RWPE1 (cell line): ENCODE measurements around the gene TBC1D22A.

ENCODE experiments used
- CTCF ChIA-PET: fragments of 350-600 bp; sonication (Branson Sonifier 250); formaldehyde crosslinking; extraction: SDS; loops from one replicate; lab custom pipeline; 2021; lab: Yijun Ruan, JAX
- POLR2A ChIA-PET: fragments of 400-600 bp; formaldehyde crosslinking; extraction: SDS; loops from one replicate; lab custom pipeline; 2020; ENCODE audit warnings: antibody characterized with exemption; ENCODE audit not compliant: low non-redundant PET; lab: Yijun Ruan, JAX
- DNase-seq: peaks from one replicate; pipeline ENCODE4 v3.0.0; 2012; ENCODE audit warnings: low spot score
- H3K27ac ChIP-seq: fragments of 450-650 bp; 2 replicates; pipeline ENCODE4 v1.5.1; 2017
- CTCF ChIP-seq: fragments of 450-650 bp; conservative IDR thresholded peaks from 2 replicates; pipeline ENCODE4 v1.5.1; 2017; ENCODE audit warnings: low read depth, mild to moderate bottlenecking

The TBC1D22A gene

GRCh38 chr22:46991666-46992065, 229.2 kb downstream of the TBC1D22A start:
- ChIA-PET CTCF (no interaction called here), POLR2A (no interaction called here)
- DNase-seq = no peak
- H3K27ac ChIP-seq = no peak overlapping the region
- TF ChIP-seq CTCF = no peak

GRCh38 chr22:46992121-46992731, 229.8 kb downstream of the TBC1D22A start:
- ChIA-PET CTCF (no interaction called here), POLR2A (no interaction called here)
- DNase-seq = no peak
- TF ChIP-seq CTCF = no peak
- no peak overlapping the region for H3K27ac ChIP-seq

GRCh38 chr22:46993633-46994032, 231.2 kb downstream of the TBC1D22A start:
- no peak for DNase-seq
- H3K27ac ChIP-seq = peak overlapping the region; percentile 21; the same call in 1 of the 2 replicates
- CTCF ChIA-PET = interaction anchor here (0.6 kb wide), 1 partner anchor 41 kb away, joined by 3 read pairs; no protein-coding TSS in a partner anchor
- POLR2A ChIA-PET = no interaction called here
- TF ChIP-seq CTCF = no peak

- ChIA-PET POLR2A (no interaction called here), CTCF (interaction anchor here (0.6 kb wide), 2 partner anchors 30 to 41 kb away, joined by 3 read pairs; no protein-coding TSS in a partner anchor)
- H3K27ac ChIP-seq = no peak overlapping the region
- no peak for TF ChIP-seq CTCF
- no peak for DNase-seq
Measured at GRCh38 chr22:46994265-46994664, 231.8 kb downstream of the TBC1D22A start.

- TF ChIP-seq CTCF = no peak
- no peak for DNase-seq
- ChIA-PET POLR2A (no interaction called here), CTCF (no interaction called here)
- no peak overlapping the region for H3K27ac ChIP-seq
Measured at GRCh38 chr22:46994983-46995382, 232.5 kb downstream of the TBC1D22A start.

- ChIA-PET POLR2A (no interaction called here), CTCF (no interaction called here)
- no peak overlapping the region for H3K27ac ChIP-seq
- no peak for DNase-seq
- no peak for TF ChIP-seq CTCF
Measured at GRCh38 chr22:46995501-46996360, 233.3 kb downstream of the TBC1D22A start.
